HEK293 (cell line): Measurements from ENCODE around the gene THYN1.

ENCODE experiments used
- PBX3 ChIP-seq: sonication (generic); formaldehyde crosslinking; IDR thresholded peaks from 2 replicates; pipeline ENCODE4 v1.8.1; 2022; ENCODE audit warnings: mild to moderate bottlenecking, moderate library complexity, missing genetic modification reagents
- SP3 ChIP-seq: fragments of 450-650 bp; formaldehyde crosslinking; IDR thresholded peaks from 2 replicates; pipeline ENCODE4 v1.5.1; 2016; ENCODE audit warnings: missing biosample characterization, missing genetic modification characterization
- ZBTB20 ChIP-seq: fragments of 450-650 bp; formaldehyde crosslinking; IDR thresholded peaks from 2 replicates; pipeline ENCODE4 v1.5.1; 2016; ENCODE audit warnings: missing biosample characterization, missing genetic modification characterization
- ZBTB48 ChIP-seq: fragments of 450-650 bp; formaldehyde crosslinking; IDR thresholded peaks from 2 replicates; pipeline ENCODE4 v1.5.1; 2016; ENCODE audit warnings: missing biosample characterization, missing genetic modification characterization
- ZNF16 ChIP-seq: fragments of 450-650 bp; formaldehyde crosslinking; IDR thresholded peaks from 2 replicates; pipeline ENCODE4 v1.5.1; 2016; ENCODE audit warnings: low read depth, missing biosample characterization, missing genetic modification characterization
- ZNF184 ChIP-seq: fragments of 450-650 bp; IDR thresholded peaks from 2 replicates; pipeline ENCODE4 v1.5.1; 2018; ENCODE audit warnings: missing biosample characterization, mild to moderate bottlenecking, missing genetic modification characterization
- ZNF19 ChIP-seq: fragments of 450-650 bp; formaldehyde crosslinking; IDR thresholded peaks from 2 replicates; pipeline ENCODE4; 2016; ENCODE audit warnings: missing biosample characterization, missing genetic modification characterization, low read depth
- ZNF2 ChIP-seq: fragments of 450-650 bp; formaldehyde crosslinking; IDR thresholded peaks from 2 replicates; pipeline ENCODE4 v1.5.1; 2016; ENCODE audit warnings: missing biosample characterization, missing genetic modification characterization
- ZNF211 ChIP-seq: fragments of 450-650 bp; formaldehyde crosslinking; IDR thresholded peaks from 2 replicates; pipeline ENCODE4 v1.5.1; 2016; ENCODE audit warnings: low read depth, missing biosample characterization, missing genetic modification characterization
- ZNF221 ChIP-seq: fragments of 450-650 bp; formaldehyde crosslinking; IDR thresholded peaks from 2 replicates; pipeline ENCODE4 v1.5.1; 2017; ENCODE audit warnings: missing biosample characterization, missing genetic modification characterization, borderline replicate concordance
- ZNF24 ChIP-seq: fragments of 450-650 bp; formaldehyde crosslinking; IDR thresholded peaks from 2 replicates; pipeline ENCODE4 v1.5.1; 2016; ENCODE audit warnings: missing biosample characterization, missing genetic modification characterization
- ZNF311 ChIP-seq: fragments of 450-650 bp; formaldehyde crosslinking; IDR thresholded peaks from 2 replicates; pipeline ENCODE4 v1.5.1; 2017; ENCODE audit warnings: missing biosample characterization, missing genetic modification characterization, borderline replicate concordance
- ZNF335 ChIP-seq: fragments of 450-650 bp; formaldehyde crosslinking; conservative IDR thresholded peaks from 2 replicates; pipeline ENCODE4 v1.5.1; 2016; ENCODE audit warnings: missing biosample characterization, missing genetic modification characterization
- ZNF391 ChIP-seq: fragments of 450-650 bp; formaldehyde crosslinking; IDR thresholded peaks from 2 replicates; pipeline ENCODE4 v1.5.1; 2016; ENCODE audit warnings: low read depth, missing biosample characterization, missing genetic modification characterization, borderline replicate concordance
- ZNF48 ChIP-seq: fragments of 450-650 bp; formaldehyde crosslinking; IDR thresholded peaks from 2 replicates; pipeline ENCODE4 v1.5.1; 2016; ENCODE audit warnings: missing biosample characterization, missing genetic modification characterization
- ZNF580 ChIP-seq: fragments of 450-650 bp; formaldehyde crosslinking; IDR thresholded peaks from 2 replicates; pipeline ENCODE4 v1.5.1; 2016; ENCODE audit warnings: missing biosample characterization, missing genetic modification characterization
- ZNF623 ChIP-seq: fragments of 450-650 bp; formaldehyde crosslinking; IDR thresholded peaks from 2 replicates; pipeline ENCODE4 v1.5.1; 2016; ENCODE audit warnings: missing biosample characterization, missing genetic modification characterization
- ZNF624 ChIP-seq: fragments of 450-650 bp; formaldehyde crosslinking; IDR thresholded peaks from 2 replicates; pipeline ENCODE4 v1.5.1; 2017; ENCODE audit warnings: missing biosample characterization, missing genetic modification characterization
- ZNF629 ChIP-seq: fragments of 450-650 bp; formaldehyde crosslinking; IDR thresholded peaks from 2 replicates; pipeline ENCODE4 v1.5.1; 2017; ENCODE audit warnings: missing biosample characterization, missing genetic modification characterization
- ZNF664 ChIP-seq: fragments of 450-650 bp; formaldehyde crosslinking; IDR thresholded peaks from 2 replicates; pipeline ENCODE4 v1.5.1; 2016; ENCODE audit warnings: missing biosample characterization, missing genetic modification characterization
- ZNF692 ChIP-seq: fragments of 450-650 bp; formaldehyde crosslinking; IDR thresholded peaks from 2 replicates; pipeline ENCODE4 v1.5.1; 2016; ENCODE audit warnings: missing biosample characterization, missing genetic modification characterization
- ZNF791 ChIP-seq: fragments of 450-650 bp; formaldehyde crosslinking; IDR thresholded peaks from 2 replicates; pipeline ENCODE4 v1.5.1; 2016; ENCODE audit warnings: missing biosample characterization, missing genetic modification characterization
- TF ChIP-seq, protein P1 (sequence below): fragments of 450-650 bp; formaldehyde crosslinking; IDR thresholded peaks from 2 replicates; pipeline ENCODE4 v1.5.1; 2016; ENCODE audit warnings: missing biosample characterization, missing genetic modification characterization
- TF ChIP-seq, protein P2 (sequence below): fragments of 450-650 bp; formaldehyde crosslinking; IDR thresholded peaks from 2 replicates; pipeline ENCODE4 v1.5.1; 2017; ENCODE audit warnings: missing biosample characterization, missing genetic modification characterization
- TF ChIP-seq, protein P3 (sequence below): fragments of 450-650 bp; formaldehyde crosslinking; IDR thresholded peaks from 2 replicates; pipeline ENCODE4 v1.5.1; 2016; ENCODE audit warnings: missing biosample characterization, missing genetic modification characterization
- TF ChIP-seq, protein P4 (sequence below): fragments of 450-650 bp; formaldehyde crosslinking; IDR thresholded peaks from 2 replicates; pipeline ENCODE4 v1.5.1; 2016; ENCODE audit warnings: missing biosample characterization, missing genetic modification characterization, low read depth

The THYN1 gene

GRCh38 chr11:134252346-134253187 lies 585 bp downstream of the THYN1 start (continued):
- TF ChIP-seq, protein P1, sequence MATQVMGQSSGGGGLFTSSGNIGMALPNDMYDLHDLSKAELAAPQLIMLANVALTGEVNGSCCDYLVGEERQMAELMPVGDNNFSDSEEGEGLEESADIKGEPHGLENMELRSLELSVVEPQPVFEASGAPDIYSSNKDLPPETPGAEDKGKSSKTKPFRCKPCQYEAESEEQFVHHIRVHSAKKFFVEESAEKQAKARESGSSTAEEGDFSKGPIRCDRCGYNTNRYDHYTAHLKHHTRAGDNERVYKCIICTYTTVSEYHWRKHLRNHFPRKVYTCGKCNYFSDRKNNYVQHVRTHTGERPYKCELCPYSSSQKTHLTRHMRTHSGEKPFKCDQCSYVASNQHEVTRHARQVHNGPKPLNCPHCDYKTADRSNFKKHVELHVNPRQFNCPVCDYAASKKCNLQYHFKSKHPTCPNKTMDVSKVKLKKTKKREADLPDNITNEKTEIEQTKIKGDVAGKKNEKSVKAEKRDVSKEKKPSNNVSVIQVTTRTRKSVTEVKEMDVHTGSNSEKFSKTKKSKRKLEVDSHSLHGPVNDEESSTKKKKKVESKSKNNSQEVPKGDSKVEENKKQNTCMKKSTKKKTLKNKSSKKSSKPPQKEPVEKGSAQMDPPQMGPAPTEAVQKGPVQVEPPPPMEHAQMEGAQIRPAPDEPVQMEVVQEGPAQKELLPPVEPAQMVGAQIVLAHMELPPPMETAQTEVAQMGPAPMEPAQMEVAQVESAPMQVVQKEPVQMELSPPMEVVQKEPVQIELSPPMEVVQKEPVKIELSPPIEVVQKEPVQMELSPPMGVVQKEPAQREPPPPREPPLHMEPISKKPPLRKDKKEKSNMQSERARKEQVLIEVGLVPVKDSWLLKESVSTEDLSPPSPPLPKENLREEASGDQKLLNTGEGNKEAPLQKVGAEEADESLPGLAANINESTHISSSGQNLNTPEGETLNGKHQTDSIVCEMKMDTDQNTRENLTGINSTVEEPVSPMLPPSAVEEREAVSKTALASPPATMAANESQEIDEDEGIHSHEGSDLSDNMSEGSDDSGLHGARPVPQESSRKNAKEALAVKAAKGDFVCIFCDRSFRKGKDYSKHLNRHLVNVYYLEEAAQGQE = peak; percentile 89
- peak; percentile 93 for TF ChIP-seq ZNF335
- TF ChIP-seq ZNF184 (tag by site-specific recombination) = no peak
- no peak for TF ChIP-seq ZNF692 (tag by site-specific recombination)
- TF ChIP-seq ZNF391 (tag by site-specific recombination) = no peak
- TF ChIP-seq PBX3 (CRISPR knock-in tag) = no peak
- TF ChIP-seq ZNF580 (tag by site-specific recombination) = no peak
- TF ChIP-seq ZBTB20 (tag by site-specific recombination) = no peak; the same call in none of the 2 replicates
- no peak for TF ChIP-seq ZNF623 (tag by site-specific recombination)
- TF ChIP-seq ZNF221 = no peak
- TF ChIP-seq, protein P2, sequence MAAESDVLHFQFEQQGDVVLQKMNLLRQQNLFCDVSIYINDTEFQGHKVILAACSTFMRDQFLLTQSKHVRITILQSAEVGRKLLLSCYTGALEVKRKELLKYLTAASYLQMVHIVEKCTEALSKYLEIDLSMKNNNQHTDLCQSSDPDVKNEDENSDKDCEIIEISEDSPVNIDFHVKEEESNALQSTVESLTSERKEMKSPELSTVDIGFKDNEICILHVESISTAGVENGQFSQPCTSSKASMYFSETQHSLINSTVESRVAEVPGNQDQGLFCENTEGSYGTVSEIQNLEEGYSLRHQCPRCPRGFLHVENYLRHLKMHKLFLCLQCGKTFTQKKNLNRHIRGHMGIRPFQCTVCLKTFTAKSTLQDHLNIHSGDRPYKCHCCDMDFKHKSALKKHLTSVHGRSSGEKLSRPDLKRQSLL (tag by site-specific recombination) = no peak
- TF ChIP-seq SP3 (tag by site-specific recombination) = no peak
- no peak for TF ChIP-seq ZNF19
- no peak for TF ChIP-seq ZNF791 (tag by site-specific recombination)
- no peak for TF ChIP-seq ZNF311 (tag by site-specific recombination)
- TF ChIP-seq ZNF211 (tag by site-specific recombination) = no peak
- TF ChIP-seq ZNF629 = no peak
- TF ChIP-seq ZNF664 = peak; percentile 20; the same call in 1 of the 2 replicates
- TF ChIP-seq ZNF2 (tag by site-specific recombination) = no peak; the same call in 1 of the 2 replicates
- TF ChIP-seq ZNF624 (tag by site-specific recombination) = no peak
- TF ChIP-seq, protein P3, sequence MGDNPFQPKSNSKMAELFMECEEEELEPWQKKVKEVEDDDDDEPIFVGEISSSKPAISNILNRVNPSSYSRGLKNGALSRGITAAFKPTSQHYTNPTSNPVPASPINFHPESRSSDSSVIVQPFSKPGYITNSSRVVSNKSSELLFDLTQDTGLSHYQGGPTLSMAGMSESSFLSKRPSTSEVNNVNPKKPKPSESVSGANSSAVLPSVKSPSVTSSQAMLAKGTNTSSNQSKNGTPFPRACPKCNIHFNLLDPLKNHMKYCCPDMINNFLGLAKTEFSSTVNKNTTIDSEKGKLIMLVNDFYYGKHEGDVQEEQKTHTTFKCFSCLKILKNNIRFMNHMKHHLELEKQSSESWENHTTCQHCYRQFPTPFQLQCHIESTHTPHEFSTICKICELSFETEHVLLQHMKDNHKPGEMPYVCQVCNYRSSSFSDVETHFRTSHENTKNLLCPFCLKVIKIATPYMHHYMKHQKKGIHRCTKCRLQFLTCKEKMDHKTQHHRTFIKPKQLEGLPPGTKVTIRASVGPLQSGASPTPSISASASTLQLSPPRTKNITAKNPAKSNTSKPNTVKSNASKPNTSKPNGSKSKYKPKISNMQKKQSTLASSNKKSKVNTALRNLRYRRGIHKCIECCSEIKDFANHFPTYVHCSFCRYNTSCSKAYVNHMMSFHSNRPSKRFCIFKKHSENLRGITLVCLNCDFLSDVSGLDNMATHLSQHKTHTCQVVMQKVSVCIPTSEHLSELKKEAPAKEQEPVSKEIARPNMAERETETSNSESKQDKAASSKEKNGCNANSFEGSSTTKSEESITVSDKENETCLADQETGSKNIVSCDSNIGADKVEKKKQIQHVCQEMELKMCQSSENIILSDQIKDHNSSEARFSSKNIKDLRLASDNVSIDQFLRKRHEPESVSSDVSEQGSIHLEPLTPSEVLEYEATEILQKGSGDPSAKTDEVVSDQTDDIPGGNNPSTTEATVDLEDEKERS = no peak
- TF ChIP-seq ZNF16 (tag by site-specific recombination) = no peak
- TF ChIP-seq ZBTB48 (tag by site-specific recombination) = peak; percentile 62
- no peak for TF ChIP-seq ZNF48 (tag by site-specific recombination)
- no peak for TF ChIP-seq ZNF24 (tag by site-specific recombination)
- TF ChIP-seq, protein P4, sequence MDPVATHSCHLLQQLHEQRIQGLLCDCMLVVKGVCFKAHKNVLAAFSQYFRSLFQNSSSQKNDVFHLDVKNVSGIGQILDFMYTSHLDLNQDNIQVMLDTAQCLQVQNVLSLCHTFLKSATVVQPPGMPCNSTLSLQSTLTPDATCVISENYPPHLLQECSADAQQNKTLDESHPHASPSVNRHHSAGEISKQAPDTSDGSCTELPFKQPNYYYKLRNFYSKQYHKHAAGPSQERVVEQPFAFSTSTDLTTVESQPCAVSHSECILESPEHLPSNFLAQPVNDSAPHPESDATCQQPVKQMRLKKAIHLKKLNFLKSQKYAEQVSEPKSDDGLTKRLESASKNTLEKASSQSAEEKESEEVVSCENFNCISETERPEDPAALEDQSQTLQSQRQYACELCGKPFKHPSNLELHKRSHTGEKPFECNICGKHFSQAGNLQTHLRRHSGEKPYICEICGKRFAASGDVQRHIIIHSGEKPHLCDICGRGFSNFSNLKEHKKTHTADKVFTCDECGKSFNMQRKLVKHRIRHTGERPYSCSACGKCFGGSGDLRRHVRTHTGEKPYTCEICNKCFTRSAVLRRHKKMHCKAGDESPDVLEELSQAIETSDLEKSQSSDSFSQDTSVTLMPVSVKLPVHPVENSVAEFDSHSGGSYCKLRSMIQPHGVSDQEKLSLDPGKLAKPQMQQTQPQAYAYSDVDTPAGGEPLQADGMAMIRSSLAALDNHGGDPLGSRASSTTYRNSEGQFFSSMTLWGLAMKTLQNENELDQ = no peak
